Gastrocnemius medialis (tissue), 4 donors: ENCODE data around the gene PCDH1. TPM values are rescaled to one million over a fixed set of nuclear protein-coding genes. Genes with fewer than 3 reads are reported as not detected.

ENCODE experiments used
- ATAC-seq, 2 donors: fragments of 150-250 bp; one replicate each; pipeline ENCODE4 v1.9.1; 2016
- DNase-seq, 2 donors: peaks; one replicate each; pipeline ENCODE4 v3.0.0-alpha.2; 2019
- H3K27ac ChIP-seq, 4 donors: fragments of 200-600 bp; sonication (generic); 1 replicate in 1 of 4; 2 replicates in 3 of 4; pipeline ENCODE4 v1.5.1; 2016 to 2018; ENCODE audit warnings: mild to moderate bottlenecking in 2 of 4, moderate library complexity in 1 of 4
- H3K27me3 ChIP-seq, 3 donors: fragments of 200-600 bp; sonication (generic) in 2 of 3; 1 replicate in 1 of 3; 2 replicates in 2 of 3; pipeline versions ENCODE4 v1.5.1 to v1.6.0; 2016 to 2019; ENCODE audit warnings: mild to moderate bottlenecking in 1 of 3, moderate library complexity in 1 of 3
- H3K36me3 ChIP-seq, 2 donors: fragments of 200-600 bp; sonication (generic) in 1 of 2; one replicate each; pipeline ENCODE4 v1.5.1; 2017 to 2018
- H3K4me1 ChIP-seq, 2 donors: fragments of 200-600 bp; sonication (generic) in 1 of 2; one replicate each; pipeline ENCODE4 v1.5.1; 2016 to 2017; ENCODE audit warnings: mild to moderate bottlenecking in 2 of 2
- H3K4me3 ChIP-seq, 4 donors: fragments of 200-600 bp; sonication (generic) in 3 of 4; 1 replicate in 1 of 4; 2 replicates in 3 of 4; pipeline ENCODE4 v1.5.1; 2016 to 2019; ENCODE audit warnings: mild to moderate bottlenecking in 2 of 4
- H3K9me3 ChIP-seq, 3 donors: fragments of 200-600 bp; sonication (generic) in 2 of 3; 1 replicate in 1 of 3; 2 replicates in 2 of 3; pipeline ENCODE4 v1.5.1; 2016 to 2019
- CTCF ChIP-seq, 5 experiments: fragments of 450-650 bp in 3 of 5; fragments of 200-600 bp in 2 of 5; sonication (generic) in 2 of 5; IDR thresholded peaks in 4 of 5; conservative IDR thresholded peaks in 1 of 5; 1 replicate in 4 of 5; 2 replicates in 1 of 5; pipeline ENCODE4 v1.5.1; 2016 to 2019; ENCODE audit warnings: antibody characterized with exemption in 5 of 5, mild to moderate bottlenecking in 3 of 5, moderate library complexity in 3 of 5
- POLR2A ChIP-seq, 2 donors: fragments of 450-650 bp; IDR thresholded peaks; one replicate each; pipeline ENCODE4 v1.6.1; 2017; ENCODE audit warnings: antibody characterized with exemption in 2 of 2, mild to moderate bottlenecking in 2 of 2, moderate library complexity in 2 of 2
- in situ Hi-C, 4 donors: fragments of 200-750 bp; cut with MboI; loops; one replicate each; pipeline versions ENCODE4 v1.15.0 to v1.8.0; 2017; ENCODE audit warnings: low sequenced_read_pairs in 4 of 4
- intact Hi-C: fragments of 100-400 bp; cut with DNase I; formaldehyde crosslinking; loops from one replicate; pipeline ENCODE4 v1.15.1; 2023; ENCODE audit warnings: low total_unique reads
- total RNA-seq, 4 donors: library from RNA; depleted of rRNA; stranded (reverse); fragments of >200 nt; gene quantifications; one replicate each; pipeline versions ENCODE4 v1.1.0 to v1.2.3, GENCODE V29; 2016

Gene PCDH1
- total RNA-seq, 4 donors from 2014 or later, result 15.9 to 20.8 (median 18.1) TPM

- in situ Hi-C loops, result no loop called here
- no peak for TF ChIP-seq POLR2A (IDR thresholded peaks at IDR 0.05)
- ATAC-seq, result no peak
- peaks cover 5 to 18% of the 10 kb centered on the region in 2 donors for H3K4me1 ChIP-seq
- peaks cover 0 to 2% (median 0%) of the 10 kb centered on the region in 3 donors for H3K27me3 ChIP-seq
- intact Hi-C loops, result no loop called here
- H3K9me3 ChIP-seq, result no peaks in the 10 kb centered on the region
- H3K4me3 ChIP-seq, result no peak overlapping the region
- no peaks in the 10 kb centered on the region for H3K36me3 ChIP-seq
- DNase-seq, result no peak
- no peak overlapping the region for H3K27ac ChIP-seq
Observed at GRCh38 chr5:141832131-141832530, 46.1 kb downstream of the PCDH1 start.

- Histone ChIP-seq H3K36me3 (no peaks in the 10 kb centered on the region), H3K9me3 (no peaks in the 10 kb centered on the region), H3K4me3 (no peak overlapping the region), H3K27ac (peak overlapping the region in 2 of 4 donors; percentile 58 to 61), H3K27me3 (peaks cover 0 to 2% (median 0%) of the 10 kb centered on the region in 3 donors), H3K4me1 (peaks cover 0 to 2% of the 10 kb centered on the region in 2 donors)
- DNase-seq (no peak), ATAC-seq (no peak)
- in situ Hi-C loops (no loop called here), intact Hi-C loops (no loop called here)
- TF ChIP-seq POLR2A (IDR thresholded peaks at IDR 0.05) (no peak), CTCF (IDR thresholded peaks at IDR 0.05 in 4 of 5, conservative IDR thresholded peaks at IDR 0.05 in 1 of 5) (no peak)
Observed at GRCh38 chr5:141828162-141828561, 50.0 kb downstream of the PCDH1 start.

- H3K4me3 ChIP-seq, result no peak overlapping the region
- no peaks in the 10 kb centered on the region for H3K36me3 ChIP-seq
- in situ Hi-C loops, result no loop called here
- H3K27me3 ChIP-seq, result no peaks in the 10 kb centered on the region
- no peaks in the 10 kb centered on the region for H3K9me3 ChIP-seq
- no peak for ATAC-seq
- DNase-seq, result no peak
- H3K27ac ChIP-seq, result peak overlapping the region in 2 of 4 donors; percentile 58 to 61
- intact Hi-C loops, result no loop called here
- no peak for TF ChIP-seq POLR2A (IDR thresholded peaks at IDR 0.05)
- H3K4me1 ChIP-seq, result peaks cover 8 to 12% of the 10 kb centered on the region in 2 donors
Observed at GRCh38 chr5:141826674-141827073, 51.5 kb downstream of the PCDH1 start.

GRCh38 chr5:141825791-141826560, 52.2 kb downstream of the PCDH1 start:
- Histone ChIP-seq H3K4me3 (no peak overlapping the region), H3K27me3 (no peaks in the 10 kb centered on the region), H3K4me1 (peaks cover 8 to 12% of the 10 kb centered on the region in 2 donors), H3K27ac (peak overlapping the region in 2 of 4 donors; percentile 58 to 61), H3K9me3 (no peaks in the 10 kb centered on the region), H3K36me3 (no peaks in the 10 kb centered on the region)
- intact Hi-C loops (no loop called here), in situ Hi-C loops (no loop called here)
- ATAC-seq (no peak), DNase-seq (no peak)
- TF ChIP-seq CTCF (IDR thresholded peaks at IDR 0.05 in 4 of 5, conservative IDR thresholded peaks at IDR 0.05 in 1 of 5) (no peak), POLR2A (IDR thresholded peaks at IDR 0.05) (no peak)

GRCh38 chr5:141825241-141825671, 53.0 kb downstream of the PCDH1 start:
- H3K27me3 ChIP-seq, result no peaks in the 10 kb centered on the region
- ATAC-seq (no peak), DNase-seq (no peak)
- intact Hi-C loops, result no loop called here
- H3K36me3 ChIP-seq, result no peaks in the 10 kb centered on the region
- no peaks in the 10 kb centered on the region for H3K9me3 ChIP-seq
- H3K27ac ChIP-seq, result no peak overlapping the region
- peaks cover 8 to 12% of the 10 kb centered on the region in 2 donors for H3K4me1 ChIP-seq
- TF ChIP-seq CTCF (IDR thresholded peaks at IDR 0.05 in 4 of 5, conservative IDR thresholded peaks at IDR 0.05 in 1 of 5), result no peak
- no peak for TF ChIP-seq POLR2A (IDR thresholded peaks at IDR 0.05)
- in situ Hi-C loops, result no loop called here
- H3K4me3 ChIP-seq, result no peak overlapping the region
